DMS114 treated with DMSO at 0.1 percent for 48 hours (cell line): ENCODE data around the gene NIPA2.

Source experiments
- DNase-seq: peaks from one replicate; lab custom pipeline; 2025; ENCODE audit not compliant: unreplicated experiment; lab: John Stamatoyannopoulos, UW

NIPA2 gene

GRCh38 chr15:22874966-22875365 is 36.5 kb downstream of the NIPA2 start:
- no peak for DNase-seq

GRCh38 chr15:22877117-22877516 is 38.7 kb downstream of the NIPA2 start:
- DNase-seq, result no peak

GRCh38 chr15:22877607-22878006 is 39.1 kb downstream of the NIPA2 start:
- no peak for DNase-seq

- no peak for DNase-seq
Observed at GRCh38 chr15:22878103-22878502, 39.6 kb downstream of the NIPA2 start.

GRCh38 chr15:22880068-22880980 is 41.9 kb downstream of the NIPA2 start:
- DNase-seq, result no peak

GRCh38 chr15:22880981-22881738 is 42.7 kb downstream of the NIPA2 start:
- no peak for DNase-seq

- no peak for DNase-seq
Observed at GRCh38 chr15:22881739-22882440, 43.4 kb downstream of the NIPA2 start.

- no peak for DNase-seq
Observed at GRCh38 chr15:22883196-22883595, 44.7 kb downstream of the NIPA2 start.

GRCh38 chr15:22884344-22884743 is 45.9 kb downstream of the NIPA2 start:
- no peak for DNase-seq

- DNase-seq, result no peak
Observed at GRCh38 chr15:22885120-22885519, 46.7 kb downstream of the NIPA2 start.

GRCh38 chr15:22887157-22887951 is 48.9 kb downstream of the NIPA2 start:
- DNase-seq, result no peak

- no peak for DNase-seq
Observed at GRCh38 chr15:22888120-22888859, 49.8 kb downstream of the NIPA2 start.

GRCh38 chr15:22889146-22889818 is 50.8 kb downstream of the NIPA2 start:
- no peak for DNase-seq

- DNase-seq, result no peak
Observed at GRCh38 chr15:22890296-22890695, 51.8 kb downstream of the NIPA2 start.

- DNase-seq, result no peak
Observed at GRCh38 chr15:22891426-22892210, 53.2 kb downstream of the NIPA2 start.

- no peak for DNase-seq
Observed at GRCh38 chr15:22892333-22892732, 53.9 kb downstream of the NIPA2 start.

GRCh38 chr15:22893081-22893480 is 54.6 kb downstream of the NIPA2 start:
- DNase-seq, result no peak

- no peak for DNase-seq
Observed at GRCh38 chr15:22893881-22894280, 55.4 kb downstream of the NIPA2 start.
